NCI-H524 treated with DMSO at 0.1 percent for 48 hours (cell line): Measurements from ENCODE around the gene CD28.
A peak's percentile ranks its signal among the peaks of the same experiment; 100 is the strongest.
"Not testable (repeated sequence)": the region's sequence is repeated elsewhere in the genome, so short reads cannot be mapped to it uniquely, and the experiment has no call there.

Source experiments
- DNase-seq: peaks from one replicate; lab custom pipeline; 2025; lab: John Stamatoyannopoulos, UW

Gene CD28

GRCh38 chr2:203748331-203749126 lies 42.1 kb downstream of the CD28 start:
- no peak for DNase-seq

- peak; percentile 33 for DNase-seq
Measured at GRCh38 chr2:203750346-203751068, 44.1 kb downstream of the CD28 start.

GRCh38 chr2:203751685-203752271 lies 45.3 kb downstream of the CD28 start:
- no peak for DNase-seq

- no peak for DNase-seq
Measured at GRCh38 chr2:203756161-203756560, 49.7 kb downstream of the CD28 start.

GRCh38 chr2:203758841-203759689 lies 52.6 kb downstream of the CD28 start:
- DNase-seq, result no peak

GRCh38 chr2:203759690-203760365 lies 53.4 kb downstream of the CD28 start:
- no peak for DNase-seq

- DNase-seq, result no peak
Measured at GRCh38 chr2:203761121-203761520, 54.7 kb downstream of the CD28 start.

- no peak for DNase-seq
Measured at GRCh38 chr2:203763241-203763937, 57.0 kb downstream of the CD28 start.

- DNase-seq, result no peak
Measured at GRCh38 chr2:203763938-203764664, 57.7 kb downstream of the CD28 start.

- no peak for DNase-seq
Measured at GRCh38 chr2:203772456-203773165, 66.2 kb downstream of the CD28 start.

- no peak for DNase-seq
Measured at GRCh38 chr2:203774760-203775159, 68.3 kb downstream of the CD28 start.

GRCh38 chr2:203775684-203776083 lies 69.2 kb downstream of the CD28 start:
- DNase-seq, result no peak

- no peak for DNase-seq
Measured at GRCh38 chr2:203777030-203777429, 70.6 kb downstream of the CD28 start.

- not testable (repeated sequence) for DNase-seq
Measured at GRCh38 chr2:203779477-203780073, 73.1 kb downstream of the CD28 start.

GRCh38 chr2:203780231-203780630 lies 73.8 kb downstream of the CD28 start:
- DNase-seq, result no peak

- no peak for DNase-seq
Measured at GRCh38 chr2:203781151-203781550, 74.7 kb downstream of the CD28 start.

GRCh38 chr2:203782262-203782976 lies 76.0 kb downstream of the CD28 start:
- no peak for DNase-seq

GRCh38 chr2:203783496-203784203 lies 77.2 kb downstream of the CD28 start:
- DNase-seq, result no peak
